Hematopoietic multipotent progenitor cell treated with erythropoietin and hydrocortisone succinate and interleukin-3 and kit ligand, for 4 days (in vitro differentiated cells): ENCODE measurements around the gene CATSPERD.
"Not testable (repeated sequence)": the region's sequence is repeated elsewhere in the genome, so short reads cannot be mapped to it uniquely, and the experiment has no call there.

Experiments
- DNase-seq: peaks from one replicate; pipeline ENCODE4 v3.0.0-alpha.2; 2015

CATSPERD gene

DNA sequence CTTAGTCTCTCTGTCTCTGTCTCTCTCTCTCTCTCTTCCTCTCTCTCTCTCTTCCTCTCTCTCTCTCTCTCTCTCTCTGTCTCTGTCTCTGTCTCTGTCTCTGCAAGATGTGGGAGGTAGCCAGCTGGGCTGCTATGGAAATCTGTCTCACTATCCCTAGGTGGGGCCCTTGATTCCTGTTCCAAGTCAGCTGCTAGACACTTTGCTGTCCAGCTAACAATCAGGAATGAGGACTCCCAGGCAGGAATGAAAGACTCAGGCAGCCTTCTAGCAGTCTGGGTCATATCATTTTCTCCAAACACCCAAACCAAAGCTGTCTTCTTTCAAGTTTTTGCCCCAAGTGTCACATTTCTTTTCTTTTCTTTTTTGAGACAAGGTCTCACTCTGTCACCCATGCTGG is 23.2 kb downstream of the CATSPERD start:
- DNase-seq = no peak

DNA sequence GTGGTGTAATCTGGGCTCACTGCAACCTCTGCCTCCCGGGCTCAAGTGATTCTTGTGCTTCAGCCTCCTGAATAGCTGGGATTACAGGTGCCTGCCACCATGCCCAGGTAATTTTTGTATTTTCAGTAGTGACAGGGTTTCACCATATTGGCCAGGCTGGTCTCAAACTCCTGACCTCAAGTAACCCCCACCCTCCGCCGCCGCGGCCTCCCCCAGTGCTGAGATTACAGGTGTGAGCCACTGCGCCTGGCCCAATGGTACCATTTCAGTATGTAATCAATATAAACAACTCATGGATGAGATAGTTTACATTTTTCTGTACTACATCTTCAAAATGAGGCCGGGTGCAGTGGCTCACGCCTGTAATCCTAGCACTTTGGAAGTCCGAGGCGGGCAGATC is 24.6 kb downstream of the CATSPERD start:
- not testable (repeated sequence) for DNase-seq

DNA sequence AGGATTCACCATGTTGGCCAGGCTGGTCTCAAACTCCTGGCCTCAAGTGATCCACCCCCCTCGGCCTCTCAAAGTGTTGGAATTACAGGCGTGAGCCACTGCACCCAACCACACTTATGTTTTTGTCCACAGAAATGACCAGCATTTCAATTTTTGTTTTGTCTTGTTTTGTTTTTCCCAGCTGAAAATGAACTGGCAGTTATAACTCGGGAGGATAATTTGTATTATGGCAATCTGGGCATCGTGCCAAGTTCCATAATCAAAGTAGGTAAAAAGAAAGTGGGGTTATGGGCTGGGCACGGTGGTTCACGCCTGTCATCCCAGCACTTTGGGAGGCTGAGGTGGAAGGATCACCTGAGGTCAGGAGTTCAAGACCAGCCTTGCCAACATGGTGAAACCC is 28.5 kb downstream of the CATSPERD start:
- DNase-seq = not testable (repeated sequence)

DNA sequence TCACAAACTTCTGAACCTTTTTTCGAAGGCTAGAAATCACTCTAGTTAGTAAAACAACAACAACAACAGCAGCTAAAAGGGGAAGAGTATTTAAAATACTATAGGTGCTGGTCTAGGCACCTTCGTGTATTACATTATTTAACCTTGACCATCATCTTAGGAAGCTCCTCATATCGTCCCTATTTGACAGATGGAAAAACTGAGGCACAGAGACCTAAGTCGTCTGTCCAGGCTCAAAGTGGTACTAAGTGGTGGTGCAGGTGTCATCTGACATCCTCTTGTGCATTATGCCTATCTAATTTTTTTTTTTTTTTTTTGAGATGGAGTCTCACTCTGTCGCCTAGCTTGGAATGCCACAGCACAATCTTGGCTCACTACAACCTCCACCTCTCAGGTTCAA is 29.1 kb downstream of the CATSPERD start:
- DNase-seq = no peak

DNA sequence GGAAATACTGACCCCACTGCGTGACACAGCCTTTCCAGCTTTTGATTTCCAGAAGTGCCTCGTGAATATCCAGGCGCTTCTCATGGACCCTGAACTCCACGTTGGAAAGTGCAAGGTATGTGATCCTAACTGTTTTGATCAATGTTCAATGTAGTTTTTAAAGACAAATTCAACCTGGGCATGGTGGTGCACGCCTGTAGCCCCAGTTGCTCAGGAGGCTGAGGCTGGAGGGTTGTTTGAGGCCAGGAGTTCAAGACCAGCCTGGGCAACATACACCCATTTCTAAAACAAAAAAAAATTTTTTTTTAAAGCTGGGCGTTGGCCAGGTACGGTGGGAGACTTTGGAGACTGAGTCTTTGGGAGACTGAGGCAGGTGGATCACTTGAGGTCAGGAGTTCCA is 31.3 kb downstream of the CATSPERD start:
- no peak for DNase-seq

DNA sequence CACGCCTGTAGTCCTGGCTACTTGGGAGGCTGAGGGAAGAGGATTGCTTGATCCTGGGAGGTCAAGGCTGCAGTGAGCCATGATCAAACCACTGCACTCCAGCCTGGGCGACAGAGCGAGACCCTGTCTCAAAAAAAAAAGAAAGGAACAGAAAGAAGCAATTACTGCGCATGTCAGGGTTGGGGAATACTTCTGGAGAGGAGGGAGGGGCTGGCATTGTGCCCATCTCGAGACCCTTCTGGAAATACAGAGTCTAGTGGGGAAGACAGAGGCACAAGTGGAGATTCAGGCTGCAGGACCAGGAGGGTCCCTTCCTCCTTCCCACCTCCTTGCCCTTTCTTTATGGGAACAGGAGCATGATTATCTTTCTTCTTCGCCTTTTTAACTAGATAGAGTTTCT is 33.3 kb downstream of the CATSPERD start:
- no peak for DNase-seq

DNA sequence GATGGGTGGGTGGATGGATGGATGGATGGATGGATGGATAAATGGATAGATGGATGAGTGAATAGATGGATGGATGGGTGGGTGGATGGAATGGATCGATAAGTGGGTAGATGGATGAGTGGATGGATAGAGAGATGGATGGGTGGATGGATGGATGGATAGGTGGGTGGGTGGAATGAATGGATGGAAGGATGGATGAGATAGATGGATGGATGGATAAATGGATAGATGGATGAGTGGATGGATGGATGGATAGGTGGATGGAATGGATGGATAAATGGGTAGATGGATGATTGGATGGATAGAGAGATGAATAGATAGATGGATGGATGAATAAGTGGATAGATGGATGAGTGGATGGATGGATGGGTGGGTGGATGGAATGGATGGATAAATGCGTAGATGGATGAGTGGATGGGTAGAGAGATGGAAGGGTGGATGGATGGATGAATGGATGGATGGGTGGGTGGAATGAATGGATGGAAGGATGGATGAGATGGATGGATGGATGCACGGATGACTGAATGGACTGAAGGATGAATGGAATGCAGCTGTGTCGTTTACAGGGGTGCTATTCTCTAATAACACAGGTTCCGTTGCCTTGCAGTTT is 42.3 kb downstream of the CATSPERD start:
- no peak for DNase-seq

DNA sequence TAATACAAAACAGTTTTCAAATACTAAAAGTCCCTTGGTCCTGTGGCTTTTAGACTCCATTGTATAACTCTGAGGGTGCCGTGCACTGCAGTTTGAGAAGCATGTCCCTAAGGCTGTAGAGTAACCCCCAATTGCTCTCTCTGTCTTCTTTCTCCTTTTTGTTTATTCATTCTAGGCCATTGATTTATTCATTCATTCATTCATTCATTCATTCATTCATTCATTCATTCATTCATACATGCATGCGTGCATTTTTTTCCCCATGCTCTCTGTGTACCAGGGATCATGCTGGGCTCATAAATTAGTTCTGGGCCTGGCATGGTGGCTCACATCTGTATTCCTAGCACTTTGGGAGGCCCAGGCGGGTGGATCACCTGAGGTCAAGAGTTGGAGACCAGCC is 44.8 kb downstream of the CATSPERD start:
- DNase-seq = no peak

DNA sequence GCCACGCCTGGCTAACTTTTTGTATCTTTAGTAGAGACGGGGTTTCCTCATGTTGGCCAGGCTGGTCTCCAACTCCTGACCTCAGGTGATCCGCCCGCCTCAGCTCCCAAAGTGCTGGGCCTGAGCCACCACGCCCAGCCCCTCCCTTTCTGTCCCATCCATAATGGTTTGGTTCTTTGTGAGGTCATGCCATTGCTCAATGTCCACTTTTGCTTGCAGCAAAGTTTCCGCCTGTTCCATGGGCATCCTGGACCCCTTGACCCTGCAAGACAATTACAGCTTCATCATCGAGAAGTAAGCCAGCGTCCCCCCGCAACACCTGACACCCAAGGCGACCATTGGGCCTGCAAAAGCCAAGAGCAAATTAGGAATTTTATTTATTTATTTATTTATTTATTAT is 47.5 kb downstream of the CATSPERD start:
- no peak for DNase-seq

DNA sequence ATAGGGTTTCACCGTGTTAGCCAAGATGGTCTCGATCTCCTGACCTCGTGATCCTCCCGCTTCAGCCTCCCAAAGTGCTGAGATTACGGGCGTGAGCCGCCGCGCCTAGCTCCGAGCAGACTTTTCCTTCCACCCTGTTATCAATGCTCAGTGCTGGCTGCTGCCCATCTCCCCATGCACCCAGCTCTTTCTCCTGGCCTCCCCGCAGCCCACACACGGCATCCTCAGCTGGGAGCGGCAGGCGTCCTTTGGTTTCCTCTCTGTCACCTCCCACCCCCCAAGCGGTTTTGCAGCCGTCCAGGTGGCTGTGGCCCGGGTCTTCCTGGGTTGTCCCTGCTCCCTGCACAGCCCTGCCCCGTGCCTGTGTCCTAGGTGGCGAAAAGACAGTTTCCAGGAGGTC is 52.0 kb downstream of the CATSPERD start:
- DNase-seq = no peak

DNA sequence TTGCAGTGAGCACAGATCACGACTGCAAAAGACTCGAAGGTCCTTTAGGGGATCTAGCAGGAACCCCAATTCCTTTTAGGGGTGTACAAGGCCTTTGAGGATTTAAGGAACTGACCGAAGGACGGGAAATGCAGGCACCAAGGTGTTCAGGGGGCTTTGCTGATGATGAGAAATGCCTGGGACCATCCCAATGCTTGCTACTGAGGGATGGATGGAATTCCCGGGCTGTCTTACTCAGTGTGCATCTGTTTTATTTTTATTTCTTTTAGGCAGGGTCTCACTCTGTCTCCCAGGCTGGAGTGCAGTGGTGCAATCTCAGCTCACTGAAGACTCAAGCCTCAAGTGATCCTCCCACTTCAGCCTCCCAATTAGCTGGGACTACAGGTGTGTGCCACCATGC is 52.8 kb downstream of the CATSPERD start:
- DNase-seq = no peak

DNA sequence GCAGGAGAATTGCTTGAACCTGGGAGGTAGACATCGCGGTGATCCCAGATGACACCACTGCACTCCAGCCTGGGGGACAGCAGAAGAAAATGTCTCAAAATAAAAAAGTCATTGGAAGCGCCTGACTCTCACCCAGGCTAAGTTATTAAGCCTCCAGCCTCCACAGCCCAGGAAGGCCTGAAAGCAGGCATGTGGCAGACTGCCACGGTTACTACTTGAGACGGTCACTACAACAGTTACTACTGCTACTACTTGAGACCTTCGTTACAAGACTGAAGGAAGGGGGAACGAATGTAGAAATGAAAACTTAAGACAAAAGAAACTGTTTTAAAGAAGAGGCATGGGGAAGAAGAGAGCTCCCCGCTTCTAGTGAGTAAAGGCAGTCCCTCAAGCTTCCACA is 54.5 kb downstream of the CATSPERD start:
- DNase-seq = no peak

DNA sequence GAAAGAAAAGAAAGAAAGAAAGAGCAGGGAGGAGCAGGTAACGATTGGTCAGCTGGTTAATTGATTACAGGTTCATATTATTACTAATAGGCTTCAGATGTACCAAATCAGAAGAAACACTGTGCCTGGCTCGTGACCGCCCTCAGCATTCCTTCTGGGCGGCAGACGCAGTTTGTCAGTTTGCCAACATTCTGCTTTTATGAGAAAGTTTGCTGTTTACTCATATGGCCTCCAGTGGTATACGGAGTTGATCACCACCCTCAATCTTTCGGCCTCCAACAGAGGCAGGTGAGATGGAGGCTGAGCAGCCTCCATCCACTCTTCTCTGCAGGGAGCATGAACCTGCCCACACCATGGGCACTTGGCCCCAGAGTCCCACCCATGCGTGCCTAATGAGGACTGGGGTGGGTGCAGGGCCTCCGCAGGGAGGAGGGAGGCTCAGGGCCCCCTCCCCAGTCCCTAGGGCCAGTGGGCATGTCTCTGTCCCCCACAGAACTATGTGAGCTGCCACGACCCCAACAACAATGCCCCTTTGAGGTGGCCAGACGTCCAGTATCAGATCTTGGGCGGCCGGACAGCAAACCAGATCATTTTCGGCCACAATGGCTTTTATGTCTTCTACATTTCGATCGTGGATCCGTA is 55.4 kb downstream of the CATSPERD start:
- DNase-seq = no peak

DNA sequence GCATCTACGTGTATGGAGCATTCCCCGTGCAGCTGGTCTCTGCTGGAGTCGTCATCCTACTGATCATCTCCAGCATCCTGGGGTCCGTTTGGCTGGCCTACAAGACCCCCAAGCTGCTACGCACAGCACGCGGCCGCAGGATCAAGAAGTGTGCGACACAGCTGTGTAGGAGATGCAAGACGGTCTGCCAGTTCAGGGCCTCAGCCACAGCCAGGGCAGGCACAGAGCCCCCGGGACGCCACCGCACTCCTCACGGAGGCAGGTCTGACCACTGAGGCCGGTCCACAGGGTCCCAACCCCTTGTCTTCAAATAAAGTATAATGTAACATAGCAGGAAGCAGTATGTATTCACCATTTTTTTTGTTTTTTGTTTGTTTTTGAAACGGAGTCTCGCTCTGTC is 58.0 kb downstream of the CATSPERD start:
- no peak for DNase-seq

DNA sequence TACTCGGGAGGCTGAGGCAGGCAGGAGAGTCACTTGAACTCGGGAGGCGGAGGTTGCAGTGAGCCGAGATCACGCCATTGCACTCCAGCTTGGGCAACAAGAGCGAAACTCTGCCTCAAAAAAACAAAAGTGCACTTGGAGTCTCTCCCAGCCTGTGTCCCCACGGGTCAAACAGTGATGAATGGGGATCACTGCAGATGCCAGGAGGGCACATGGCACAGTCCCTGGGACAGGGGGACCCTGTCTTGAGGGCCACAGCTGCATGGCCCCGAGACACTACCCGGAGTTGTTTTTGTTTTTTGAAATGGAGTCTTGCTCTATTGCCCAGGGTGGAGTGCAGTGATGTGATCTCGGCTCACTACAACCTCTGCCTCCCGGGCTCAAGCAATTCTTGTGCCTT is 60.5 kb downstream of the CATSPERD start:
- not testable (repeated sequence) for DNase-seq

DNA sequence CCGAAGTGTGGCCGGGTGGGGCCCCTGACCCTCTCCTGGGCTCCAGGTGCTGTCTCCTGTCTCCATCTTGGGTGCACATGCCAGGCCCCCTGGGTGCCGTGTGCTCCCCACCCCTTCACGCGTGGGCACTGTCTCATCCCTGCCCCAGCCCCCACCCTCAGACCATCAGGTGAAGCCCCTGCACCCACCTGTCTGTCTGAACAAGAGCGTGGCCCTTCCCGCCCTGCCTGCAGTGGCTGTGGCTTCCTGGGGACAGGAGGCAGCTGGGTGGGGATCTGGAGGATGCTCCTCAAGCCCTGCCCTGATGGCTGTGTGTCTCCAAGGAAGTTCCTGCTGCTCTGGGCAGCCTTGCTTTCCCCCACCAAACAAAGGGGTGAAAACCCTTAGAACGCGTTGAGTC is 61.9 kb downstream of the CATSPERD start:
- DNase-seq = no peak

DNA sequence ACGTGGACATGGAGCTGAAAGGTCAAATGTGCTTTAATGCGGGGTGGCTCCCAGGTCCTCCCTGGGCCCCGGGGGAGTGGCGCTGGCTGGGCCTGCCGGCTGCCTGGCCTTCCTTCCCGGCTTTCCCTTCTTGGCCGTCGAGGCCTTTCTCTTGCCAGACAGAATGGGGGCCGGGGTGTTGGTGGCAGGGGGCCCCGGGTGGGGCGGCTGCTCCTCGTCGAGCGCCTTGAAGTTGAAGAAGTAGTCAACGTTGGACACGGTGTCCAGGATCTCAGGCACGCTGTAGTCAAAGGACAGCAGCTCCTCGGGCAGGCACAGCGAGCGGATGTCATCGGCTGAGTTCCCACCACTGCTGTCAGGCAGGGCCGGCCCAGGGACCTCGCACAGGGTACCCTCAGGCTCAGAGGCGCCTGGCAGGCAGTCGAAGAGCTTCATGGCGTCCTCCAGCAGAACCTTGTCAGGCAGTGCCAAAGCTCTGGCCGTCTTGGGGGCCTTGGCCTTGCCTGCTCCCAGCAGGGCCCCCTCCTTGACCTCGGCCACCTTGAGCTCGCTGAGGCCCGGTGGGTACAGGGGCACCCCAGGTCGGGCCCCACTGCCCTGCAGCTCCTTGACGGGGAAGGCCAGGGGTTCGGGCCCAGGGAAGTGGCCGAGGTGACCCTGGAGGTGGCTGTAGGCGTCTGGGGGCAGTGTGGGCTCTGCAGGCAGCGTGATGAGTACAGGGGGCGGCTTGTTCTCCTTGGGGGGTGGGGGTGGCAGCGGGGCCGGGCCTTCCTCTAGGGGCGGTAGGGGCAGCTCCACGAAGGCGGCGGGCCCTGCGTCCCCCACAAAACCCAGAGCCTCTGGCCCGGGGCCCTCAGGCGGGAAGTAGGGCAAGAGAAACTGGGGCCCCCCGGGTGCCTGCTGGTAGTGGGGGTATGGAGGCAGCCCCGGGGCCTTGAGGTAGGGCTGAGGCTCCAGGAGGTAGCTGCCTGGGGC is 62.8 kb downstream of the CATSPERD start:
- no peak for DNase-seq

DNA sequence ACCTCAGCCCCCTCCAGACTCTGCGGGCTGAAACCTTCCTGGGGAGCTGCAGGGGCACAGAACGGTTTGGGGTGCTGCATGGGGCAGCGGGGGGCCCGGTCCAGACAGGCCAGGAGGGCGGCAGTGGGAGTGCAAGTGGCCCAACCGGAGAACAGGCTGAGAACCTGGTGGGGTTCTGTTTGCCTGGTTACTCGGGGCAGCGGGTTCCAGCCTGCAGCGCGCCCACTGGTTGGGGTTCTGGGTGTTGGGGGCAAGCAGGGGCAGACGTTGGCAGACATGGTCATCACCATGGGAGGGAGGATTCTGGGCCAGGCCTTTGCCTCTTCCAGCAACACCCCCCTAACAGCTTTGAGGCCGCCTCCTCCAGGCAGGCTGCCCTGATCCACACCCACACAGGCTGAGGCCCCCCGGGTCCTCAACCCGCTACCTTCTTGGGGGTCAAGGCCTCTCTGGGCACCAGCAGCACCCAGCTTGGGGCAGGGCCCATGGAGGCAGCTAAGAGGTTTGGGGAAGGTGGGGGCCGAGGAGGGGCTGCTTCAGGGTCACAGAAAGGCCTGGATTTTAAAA is 64.2 kb downstream of the CATSPERD start, which contains the start of gene PRR22:
TSS of gene PRR22 (minus strand) at position 166 of the 567 bp plus-strand sequence. CDS start at position 80, 86 bp downstream.
- no peak for DNase-seq

DNA sequence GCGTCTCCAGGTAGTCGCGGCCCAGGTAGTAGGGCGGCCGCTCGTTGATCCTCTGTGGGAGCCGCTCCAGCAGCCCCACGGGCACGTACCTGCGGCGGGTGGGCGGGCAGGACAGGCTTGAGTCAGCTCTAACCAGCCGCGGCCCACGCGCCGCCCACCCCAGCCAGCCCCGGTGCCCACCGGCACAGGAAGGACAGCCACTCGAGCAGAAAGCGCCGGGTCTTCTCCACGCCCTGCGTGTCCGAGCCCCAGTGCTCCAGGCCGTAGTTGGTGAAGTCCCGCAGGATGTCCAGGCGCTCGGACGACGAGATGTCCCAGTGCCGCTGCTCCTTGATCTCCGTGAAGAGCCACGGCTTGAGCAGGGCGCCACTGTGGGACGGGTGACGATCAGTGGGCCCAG is 65.0 kb downstream of the CATSPERD start:
- DNase-seq = no peak

DNA sequence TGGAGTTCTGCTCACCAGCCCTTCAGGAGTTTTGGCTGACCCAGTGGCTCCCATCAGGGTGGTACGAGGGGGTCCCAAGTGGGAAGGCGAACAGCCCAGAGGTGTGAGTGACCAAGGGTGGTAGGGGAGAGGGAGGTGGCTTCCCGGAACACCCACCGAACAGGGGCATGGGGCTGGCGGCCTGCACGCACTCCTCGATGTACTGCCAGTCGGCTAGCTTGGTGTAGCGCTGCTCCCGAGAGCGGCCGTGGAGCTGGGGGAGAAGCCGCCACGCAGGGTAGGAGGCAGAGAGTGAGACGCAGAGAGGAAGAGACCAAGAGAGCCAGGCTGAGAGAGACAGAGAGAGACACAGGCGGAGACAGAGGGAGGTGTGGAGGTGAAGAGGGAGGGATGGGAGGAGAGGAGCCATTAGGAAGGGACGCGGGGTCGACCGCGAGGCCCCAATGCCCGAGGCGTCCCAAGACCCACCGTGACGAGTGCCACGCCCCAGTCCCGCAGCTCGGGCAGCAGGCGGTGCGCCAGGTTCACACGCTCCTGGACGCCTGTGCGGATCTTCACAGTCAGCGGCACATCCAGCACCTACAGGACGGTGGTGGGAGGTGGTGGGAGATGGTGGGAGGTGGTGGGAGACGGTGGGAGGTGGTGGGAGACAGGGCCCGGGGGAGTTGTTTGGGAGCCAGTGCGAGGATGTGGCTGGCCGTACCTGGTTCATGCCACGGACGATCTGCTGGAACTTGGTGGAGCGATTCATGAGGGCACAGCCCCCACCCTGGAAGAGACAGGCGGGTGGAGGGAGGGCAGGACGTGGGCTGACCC is 66.4 kb downstream of the CATSPERD start:
- DNase-seq = no peak

DNA sequence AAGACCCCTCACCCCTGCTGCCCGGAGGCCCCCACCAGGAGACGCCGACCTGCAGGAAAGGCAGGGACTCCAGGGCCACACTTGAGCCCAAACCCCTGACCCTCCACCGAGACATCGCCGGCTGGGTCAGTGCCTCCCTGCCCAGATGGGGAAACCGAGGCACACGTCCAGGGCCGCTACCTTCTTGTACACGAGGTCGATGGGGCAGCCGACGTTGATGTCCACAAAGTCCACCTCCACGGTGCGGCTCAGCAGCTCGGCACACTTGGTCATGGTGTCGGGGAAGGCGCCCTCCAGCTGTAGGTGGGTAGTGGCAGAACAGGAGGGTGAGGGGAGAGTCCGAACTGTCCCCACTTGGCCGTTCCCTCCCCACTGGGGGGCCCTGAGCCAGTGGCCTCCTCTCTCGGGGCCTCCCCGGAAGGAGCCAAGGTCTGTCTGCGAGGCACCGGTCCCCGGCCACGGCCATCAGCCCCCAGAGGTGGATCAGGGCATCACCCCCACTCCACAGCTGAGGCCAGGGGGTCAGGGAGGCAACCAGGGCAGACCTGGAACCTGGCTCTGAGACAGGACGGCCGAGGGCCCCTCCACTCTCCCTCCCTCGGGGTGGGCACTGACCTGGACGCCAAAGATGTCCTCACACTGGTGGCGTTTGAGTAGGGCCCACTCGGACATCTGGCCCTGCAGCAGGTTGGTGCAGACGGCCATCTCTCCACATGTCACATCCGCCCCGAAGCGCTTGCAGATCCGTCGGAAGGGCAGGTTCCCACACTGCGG is 67.2 kb downstream of the CATSPERD start:
- DNase-seq = no peak

DNA sequence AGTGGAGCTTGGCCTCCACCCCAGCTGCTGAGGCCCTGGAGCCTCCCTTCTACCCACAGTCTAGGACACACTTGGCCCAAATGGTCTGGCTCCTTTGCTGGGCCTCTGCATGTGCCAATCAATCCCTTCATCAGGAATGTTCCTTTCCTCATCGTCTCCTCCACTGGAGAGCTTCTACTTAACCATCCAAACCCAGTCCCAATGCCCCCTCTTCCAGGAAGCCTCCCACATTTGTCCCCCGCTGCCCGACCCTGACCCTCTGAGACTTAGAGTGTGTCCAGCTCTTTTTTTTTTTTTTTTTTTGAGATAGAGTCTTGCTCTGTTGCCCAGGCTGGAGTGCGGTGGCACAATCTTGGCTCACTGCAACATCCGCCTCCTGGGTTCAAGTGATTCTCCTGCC is 68.0 kb downstream of the CATSPERD start:
- no peak for DNase-seq
